ENCODE data around the gene SH3PXD2B. TPM values are rescaled to one million over a fixed set of nuclear protein-coding genes. Genes with fewer than 3 reads are reported as not detected.

The SH3PXD2B gene
- total and polyA plus RNA-seq, 2 donors (not counting 1 experiment from before 2014, with no cell fraction given), result 12.6 to 21.1 TPM

- Histone ChIP-seq H3K27ac (ENCODE audit: insufficient read depth, low read length) (no peak overlapping the region), H3K9me3 (ENCODE audit: control insufficient read depth, insufficient read depth, low read depth, low read length) (no peaks in the 10 kb centered on the region), H3K4me3 (replicated peaks in 1 of 4; ENCODE audit: control extremely low read depth in 1 of 4, insufficient read depth in 1 of 4, low read depth in 3 of 4, low read length in 4 of 4) (no peak overlapping the region), H4K20me1 (ENCODE audit: control insufficient read depth, extremely low read depth, insufficient read depth, low read length) (no peaks in the 10 kb centered on the region), H3K9ac (ENCODE audit: insufficient read depth, low read length) (no peak overlapping the region), H3K36me3 (ENCODE audit: control insufficient read depth, insufficient read depth, low read length) (no peaks in the 10 kb centered on the region), H3K79me2 (ENCODE audit: control insufficient read depth, insufficient read depth, low read length) (peaks cover 25% of the 10 kb centered on the region), H3K27me3 (ENCODE audit: control insufficient read depth, insufficient read depth, low read length) (no peaks in the 10 kb centered on the region), H3K4me1 (ENCODE audit: control insufficient read depth, extremely low read depth, insufficient read depth, low read length) (peaks cover 13% of the 10 kb centered on the region), H3K4me2 (ENCODE audit: extremely low read depth, insufficient read depth, low read length) (no peak overlapping the region), H2AFZ (ENCODE audit: low read length) (no peak overlapping the region)
- TF ChIP-seq CTCF (conservative IDR thresholded peaks at IDR 0.05 in 1 of 2, IDR thresholded peaks at IDR 0.05 in 1 of 2; ENCODE audit: low read depth in 1 of 2, low read length in 2 of 2) (no peak), EZH2 (IDR thresholded peaks at IDR 0.05; ENCODE audit: low read length, missing control alignments) (no peak)
- no peak for DNase-seq (ENCODE audit: low read depth in 2 of 2)
Observed at GRCh38 chr5:172447646-172448365, 6.5 kb downstream of the SH3PXD2B start.

- DNase-seq (ENCODE audit: low read depth in 2 of 2), result peak in 1 of 2 donors; percentile 70
- no peak overlapping the region for H2AFZ ChIP-seq (ENCODE audit: low read length)
- TF ChIP-seq EZH2 (IDR thresholded peaks at IDR 0.05; ENCODE audit: low read length, missing control alignments) (no peak), CTCF (conservative IDR thresholded peaks at IDR 0.05 in 1 of 2, IDR thresholded peaks at IDR 0.05 in 1 of 2; ENCODE audit: low read depth in 1 of 2, low read length in 2 of 2) (no peak)
- H3K4me1 ChIP-seq (ENCODE audit: control insufficient read depth, extremely low read depth, insufficient read depth, low read length), result peaks cover 9% of the 10 kb centered on the region
- no peak overlapping the region for H3K4me3 ChIP-seq (replicated peaks in 1 of 4; ENCODE audit: control extremely low read depth in 1 of 4, insufficient read depth in 1 of 4, low read depth in 3 of 4, low read length in 4 of 4)
- no peaks in the 10 kb centered on the region for H3K36me3 ChIP-seq (ENCODE audit: control insufficient read depth, insufficient read depth, low read length)
- no peaks in the 10 kb centered on the region for H3K27me3 ChIP-seq (ENCODE audit: control insufficient read depth, insufficient read depth, low read length)
- H3K9ac ChIP-seq (ENCODE audit: insufficient read depth, low read length), result no peak overlapping the region
- H4K20me1 ChIP-seq (ENCODE audit: control insufficient read depth, extremely low read depth, insufficient read depth, low read length), result no peaks in the 10 kb centered on the region
- no peak overlapping the region for H3K4me2 ChIP-seq (ENCODE audit: extremely low read depth, insufficient read depth, low read length)
- peaks cover 19% of the 10 kb centered on the region for H3K79me2 ChIP-seq (ENCODE audit: control insufficient read depth, insufficient read depth, low read length)
- no peak overlapping the region for H3K27ac ChIP-seq (ENCODE audit: insufficient read depth, low read length)
- no peaks in the 10 kb centered on the region for H3K9me3 ChIP-seq (ENCODE audit: control insufficient read depth, insufficient read depth, low read depth, low read length)
Observed at GRCh38 chr5:172446336-172447051, 7.8 kb downstream of the SH3PXD2B start.

GRCh38 chr5:172445866-172446265 is 8.5 kb downstream of the SH3PXD2B start:
- TF ChIP-seq CTCF (conservative IDR thresholded peaks at IDR 0.05 in 1 of 2, IDR thresholded peaks at IDR 0.05 in 1 of 2; ENCODE audit: low read depth in 1 of 2, low read length in 2 of 2), result no peak
- no peak for TF ChIP-seq EZH2 (IDR thresholded peaks at IDR 0.05; ENCODE audit: low read length, missing control alignments)
- Histone ChIP-seq H4K20me1 (ENCODE audit: control insufficient read depth, extremely low read depth, insufficient read depth, low read length) (no peaks in the 10 kb centered on the region), H2AFZ (ENCODE audit: low read length) (no peak overlapping the region), H3K4me2 (ENCODE audit: extremely low read depth, insufficient read depth, low read length) (no peak overlapping the region), H3K4me1 (ENCODE audit: control insufficient read depth, extremely low read depth, insufficient read depth, low read length) (peaks cover 8% of the 10 kb centered on the region), H3K9ac (ENCODE audit: insufficient read depth, low read length) (no peak overlapping the region), H3K27me3 (ENCODE audit: control insufficient read depth, insufficient read depth, low read length) (no peaks in the 10 kb centered on the region), H3K9me3 (ENCODE audit: control insufficient read depth, insufficient read depth, low read depth, low read length) (no peaks in the 10 kb centered on the region), H3K27ac (ENCODE audit: insufficient read depth, low read length) (no peak overlapping the region), H3K4me3 (replicated peaks in 1 of 4; ENCODE audit: control extremely low read depth in 1 of 4, insufficient read depth in 1 of 4, low read depth in 3 of 4, low read length in 4 of 4) (no peak overlapping the region), H3K79me2 (ENCODE audit: control insufficient read depth, insufficient read depth, low read length) (peaks cover 19% of the 10 kb centered on the region), H3K36me3 (ENCODE audit: control insufficient read depth, insufficient read depth, low read length) (no peaks in the 10 kb centered on the region)
- DNase-seq (ENCODE audit: low read depth in 2 of 2), result no peak
